Fibroblast of peridontal ligament (primary cell): Measurements from ENCODE around the gene NYAP2.

Experiments
- DNase-seq: peaks from one replicate; pipeline ENCODE4 v3.0.0-alpha.2; 2010; ENCODE audit errors: extremely low read depth

NYAP2 gene

GRCh38 chr2:225616848-225617247, 217.3 kb downstream of the NYAP2 start:
- DNase-seq = no peak

GRCh38 chr2:225620227-225620626, 220.7 kb downstream of the NYAP2 start:
- DNase-seq = no peak

GRCh38 chr2:225630824-225631533, 231.5 kb downstream of the NYAP2 start:
- peak; percentile 7 for DNase-seq

- no peak for DNase-seq
These were observed 232.8 kb downstream of the NYAP2 start for GRCh38 chr2:225632351-225632750.

- no peak for DNase-seq
These were observed 237.0 kb downstream of the NYAP2 start for GRCh38 chr2:225636558-225636957.

- DNase-seq = peak; percentile 12
These were observed 237.7 kb downstream of the NYAP2 start for GRCh38 chr2:225637259-225637658.

GRCh38 chr2:225640550-225640949, 241.0 kb downstream of the NYAP2 start:
- no peak for DNase-seq

- DNase-seq = no peak
These were observed 249.8 kb downstream of the NYAP2 start for GRCh38 chr2:225649274-225649673.

GRCh38 chr2:225650041-225650440, 250.5 kb downstream of the NYAP2 start:
- DNase-seq = no peak

- peak; percentile 81 for DNase-seq
These were observed 261.0 kb downstream of the NYAP2 start for GRCh38 chr2:225660262-225661131.

GRCh38 chr2:225662101-225662500, 262.6 kb downstream of the NYAP2 start:
- no peak for DNase-seq

- DNase-seq = no peak
These were observed 267.9 kb downstream of the NYAP2 start for GRCh38 chr2:225667445-225667844.

- peak; percentile 81 for DNase-seq
These were observed 269.2 kb downstream of the NYAP2 start for GRCh38 chr2:225668606-225669266.

- peak; percentile 84 for DNase-seq
These were observed 270.8 kb downstream of the NYAP2 start for GRCh38 chr2:225670111-225670974.

- no peak for DNase-seq
These were observed 279.3 kb downstream of the NYAP2 start for GRCh38 chr2:225678792-225679191.

- DNase-seq = no peak
These were observed 283.7 kb downstream of the NYAP2 start for GRCh38 chr2:225683258-225683657.

GRCh38 chr2:225690153-225690552, 290.6 kb downstream of the NYAP2 start:
- no peak for DNase-seq

- no peak for DNase-seq
These were observed 292.2 kb downstream of the NYAP2 start for GRCh38 chr2:225691711-225692110.

GRCh38 chr2:225693259-225693658, 293.7 kb downstream of the NYAP2 start:
- no peak for DNase-seq

GRCh38 chr2:225694664-225695063, 295.2 kb downstream of the NYAP2 start:
- DNase-seq = peak; percentile 20

GRCh38 chr2:225697936-225698335, 298.4 kb downstream of the NYAP2 start:
- no peak for DNase-seq
